Measurements from ENCODE around the gene UGGT1.

GRCh38 chr2:128237081-128237534 is 146.1 kb downstream of the UGGT1 start:
- TF ChIP-seq CTCF (IDR thresholded peaks at IDR 0.05) (no peak), POLR2A (IDR thresholded peaks at IDR 0.05) (no peak), EP300 (IDR thresholded peaks at IDR 0.05) (no peak)
